ENCODE measurements around the gene INSIG1.

GRCh38 chr7:155329225-155329624 is 31.5 kb downstream of the INSIG1 start:
- TF ChIP-seq POLR2A (IDR thresholded peaks at IDR 0.05) (no peak), CTCF (IDR thresholded peaks at IDR 0.05) (no peak)

Measured in Peyer's patch (tissue), 4 donors.